Measurements from ENCODE around the gene NKD1. TPM values are rescaled to one million over a fixed set of nuclear protein-coding genes. Genes with fewer than 3 reads are reported as not detected.

NKD1 gene
- total and polyA plus RNA-seq, 2 of the 8 experiments (the other 6 are each of a cell fraction or from before 2014, with no cell fraction given): 0.70 to 4.5 TPM

DNA sequence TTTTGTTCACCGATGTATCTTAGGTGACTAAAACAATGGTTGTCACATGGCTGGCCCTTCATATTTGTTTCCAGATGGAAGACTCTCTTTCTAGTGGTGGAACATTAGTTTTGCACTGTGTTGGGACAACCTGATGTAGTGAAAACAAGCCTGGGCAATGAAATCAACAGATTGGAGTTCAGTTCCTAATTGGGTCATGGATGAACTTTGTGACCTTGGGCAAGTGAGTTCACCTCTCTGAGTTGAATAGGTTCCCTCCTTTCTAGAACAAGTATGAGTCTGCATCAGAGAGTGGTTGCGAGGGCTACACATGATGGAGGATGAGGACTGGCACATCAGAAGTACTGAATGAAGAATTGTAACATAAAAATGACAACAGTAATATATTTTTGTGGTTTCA lies 2.1 kb upstream of the NKD1 start:
- ChIA-PET CTCF (ENCODE audit: partially characterized antibody) (no interaction called here), POLR2A (ENCODE audit: partially characterized antibody) (no interaction called here)
- Histone ChIP-seq H2BK120ac (replicated peaks; ENCODE audit: low read depth, low read length) (no peak overlapping the region), H3K79me2 (ENCODE audit: control insufficient read depth in 1 of 2, insufficient read depth in 2 of 2, low read length in 2 of 2) (no peaks in the 10 kb centered on the region), H4K8ac (ENCODE audit: extremely low read depth, insufficient read depth, low read length) (no peak overlapping the region), H3K14ac (ENCODE audit: insufficient read length) (no peak overlapping the region), H3K4me1 (replicated peaks in 1 of 4; ENCODE audit: control insufficient read depth in 3 of 4, insufficient read depth in 4 of 4, low read length in 3 of 4) (peaks cover 0 to 2% (median 1%) of the 10 kb centered on the region in 4 experiments; a peak in 1 of 7 replicates), H2AFZ (ENCODE audit: low read length) (no peak overlapping the region), H2BK5ac (ENCODE audit: low read depth, low read length) (no peak overlapping the region), H3K23me2 (ENCODE audit: low read depth, low read length) (peaks cover 13% of the 10 kb centered on the region; the same call in 1 of the 2 replicates), H2BK12ac (ENCODE audit: low read depth, low read length) (no peak overlapping the region), H2BK20ac (ENCODE audit: low read length) (no peak overlapping the region), H3K9me3 (ENCODE audit: insufficient read depth in 2 of 2, low read depth in 1 of 2, low read length in 1 of 2) (no peaks in the 10 kb centered on the region), H4K91ac (replicated peaks; ENCODE audit: insufficient read length, low read length) (no peak overlapping the region), H3K4me2 (ENCODE audit: insufficient read depth in 1 of 2, low read depth in 2 of 2, low read length in 2 of 2) (no peak overlapping the region), H3K4me3 (ENCODE audit: extremely low read depth in 1 of 4, insufficient read depth in 2 of 4, low read depth in 3 of 4, low read length in 4 of 4) (no peak overlapping the region), H3K9ac (replicated peaks in 1 of 4; ENCODE audit: extremely low read depth in 1 of 4, low read depth in 3 of 4, low read length in 3 of 4) (no peak overlapping the region), H3K18ac (ENCODE audit: extremely low read depth, low read length) (no peak overlapping the region), H3K27me3 (replicated peaks in 1 of 4; ENCODE audit: control insufficient read depth in 3 of 4, extremely low read depth in 1 of 4, insufficient read depth in 3 of 4, low read length in 3 of 4) (peaks cover 12 to 36% (median 29%) of the 10 kb centered on the region in 4 experiments), H3K56ac (replicated peaks; ENCODE audit: insufficient read length, low read depth, low read length) (no peak overlapping the region), H2BK15ac (ENCODE audit: low read length) (no peak overlapping the region), H4K5ac (ENCODE audit: insufficient read length, low read depth, low read length) (no peak overlapping the region), H3K36me3 (ENCODE audit: control insufficient read depth in 2 of 4, insufficient read depth in 4 of 4, low read length in 3 of 4) (no peaks in the 10 kb centered on the region), H3K23ac (ENCODE audit: insufficient read length) (no peak overlapping the region), H2AK5ac (ENCODE audit: low read depth, low read length) (no peak overlapping the region), H4K20me1 (replicated peaks in 1 of 2; ENCODE audit: control insufficient read depth in 1 of 2, insufficient read depth in 2 of 2, low read length in 2 of 2) (no peaks in the 10 kb centered on the region), H3K27ac (ENCODE audit: low read depth, low read length) (no peak overlapping the region), H3K79me1 (ENCODE audit: low read depth, low read length) (no peaks in the 10 kb centered on the region), H3K4ac (replicated peaks; ENCODE audit: insufficient read length, low read depth, low read length) (no peak overlapping the region)
- TF ChIP-seq SIN3A (conservative IDR thresholded peaks at IDR 0.05 in 1 of 2, IDR thresholded peaks at IDR 0.05 in 1 of 2; ENCODE audit: low read depth in 1 of 2, low read length in 2 of 2) (no peak), SAP30 (IDR thresholded peaks at IDR 0.05; ENCODE audit: insufficient read depth, insufficient replicate concordance, low read length) (no peak), CHD2 (IDR thresholded peaks at IDR 0.05; ENCODE audit: low read length) (no peak), POLR2AphosphoS5 (IDR thresholded peaks at IDR 0.05; ENCODE audit: low read depth, low read length) (no peak), TAF1 (IDR thresholded peaks at IDR 0.05; ENCODE audit: low read depth, low read length) (no peak), RFX5 (IDR thresholded peaks at IDR 0.05; ENCODE audit: borderline replicate concordance, low read depth, low read length) (no peak), RXRA (IDR thresholded peaks at IDR 0.05; ENCODE audit: insufficient read depth, low read depth, low read length) (no peak), EP300 (IDR thresholded peaks at IDR 0.05; ENCODE audit: borderline replicate concordance in 1 of 2, low read depth in 2 of 2, low read length in 2 of 2) (no peak)
- TF ChIP-seq, protein P1, sequence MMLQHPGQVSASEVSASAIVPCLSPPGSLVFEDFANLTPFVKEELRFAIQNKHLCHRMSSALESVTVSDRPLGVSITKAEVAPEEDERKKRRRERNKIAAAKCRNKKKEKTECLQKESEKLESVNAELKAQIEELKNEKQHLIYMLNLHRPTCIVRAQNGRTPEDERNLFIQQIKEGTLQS (IDR thresholded peaks at IDR 0.05; ENCODE audit: insufficient read depth, low read depth, low read length): no peak
- TF ChIP-seq, protein P2, sequence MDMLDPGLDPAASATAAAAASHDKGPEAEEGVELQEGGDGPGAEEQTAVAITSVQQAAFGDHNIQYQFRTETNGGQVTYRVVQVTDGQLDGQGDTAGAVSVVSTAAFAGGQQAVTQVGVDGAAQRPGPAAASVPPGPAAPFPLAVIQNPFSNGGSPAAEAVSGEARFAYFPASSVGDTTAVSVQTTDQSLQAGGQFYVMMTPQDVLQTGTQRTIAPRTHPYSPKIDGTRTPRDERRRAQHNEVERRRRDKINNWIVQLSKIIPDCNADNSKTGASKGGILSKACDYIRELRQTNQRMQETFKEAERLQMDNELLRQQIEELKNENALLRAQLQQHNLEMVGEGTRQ (IDR thresholded peaks at IDR 0.05; ENCODE audit: low read length): no peak
- DNase-seq (ENCODE audit: low read depth in 1 of 2, low spot score in 2 of 2): no peak
- WGBS, 2 experiments (ENCODE audit: extremely low coverage in 1 of 2, insufficient coverage in 1 of 2, insufficient read length in 1 of 2, insufficient replicate concordance in 2 of 2, low coverage in 1 of 2, low lambda C conversion rate in 2 of 2, missing lambda C conversion rate in 1 of 2): 89% methylated on average over 2 of the region's 2 CpGs; no CpG with 5 or more reads in 1 of the 2 experiments
- FAIRE-seq: no peak

Measured in H1 (cell line).